HEK293 (cell line): Measurements from ENCODE around the gene ACOX2.
A peak's percentile ranks its signal among the peaks of the same experiment; 100 is the strongest.

Experiments
- CTCF ChIA-PET: fragments of 350-600 bp; formaldehyde crosslinking; extraction: SDS; loops from one replicate; lab custom pipeline; 2021; ENCODE audit warnings: antibody characterized with exemption; lab: Yijun Ruan, JAX
- POLR2A ChIA-PET: fragments of 300-600 bp; formaldehyde crosslinking; extraction: SDS; loops from one replicate; lab custom pipeline; 2020; ENCODE audit warnings: antibody characterized with exemption, inconsistent platforms; lab: Yijun Ruan, JAX
- H3K27ac ChIP-seq: fragments of 200-500 bp; sonication (Bioruptor generic); 2 replicates; pipeline ENCODE4 v1.5.1; 2014; ENCODE audit warnings: low read depth, low read length, control low read depth, inconsistent platforms; ENCODE audit errors: extremely low read depth
- H3K36me3 ChIP-seq, 2 experiments: fragments of 200-500 bp in 1 of 2; sonication (Bioruptor generic) in 1 of 2; 1 replicate in 1 of 2; 2 replicates in 1 of 2; pipeline ENCODE4 v1.5.1; 2014 to 2017; ENCODE audit warnings: inconsistent platforms in 2 of 2, low read length in 2 of 2; ENCODE audit not compliant: control insufficient read depth in 2 of 2, insufficient read depth in 1 of 2
- H3K4me1 ChIP-seq: fragments of 200-500 bp; sonication (Bioruptor generic); 2 replicates; pipeline ENCODE4 v1.5.1; 2014; ENCODE audit warnings: mild to moderate bottlenecking, low read length, inconsistent platforms; ENCODE audit not compliant: control insufficient read depth, insufficient read depth
- H3K4me3 ChIP-seq: 2 replicates; pipeline ENCODE4 v1.5.1; 2011; ENCODE audit warnings: low read depth, mild to moderate bottlenecking, control low read depth, low read length, moderate library complexity
- H3K9me3 ChIP-seq: fragments of 200-500 bp; sonication (Bioruptor generic); 2 replicates; pipeline ENCODE4 v1.5.1; 2014; ENCODE audit warnings: low read depth, low read length, inconsistent platforms; ENCODE audit not compliant: control insufficient read depth, insufficient read depth
- AEBP2 ChIP-seq: fragments of 450-650 bp; formaldehyde crosslinking; IDR thresholded peaks from 2 replicates; pipeline ENCODE4 v1.5.1; 2016; ENCODE audit warnings: missing biosample characterization, missing genetic modification characterization, borderline replicate concordance
- GLIS2 ChIP-seq: fragments of 450-650 bp; formaldehyde crosslinking; IDR thresholded peaks from 2 replicates; pipeline ENCODE4 v1.5.1; 2016; ENCODE audit warnings: missing biosample characterization, missing genetic modification characterization
- KLF10 ChIP-seq: fragments of 450-650 bp; IDR thresholded peaks from 2 replicates; pipeline ENCODE4 v1.5.1; 2018; ENCODE audit warnings: missing biosample characterization, mild to moderate bottlenecking, missing genetic modification characterization
- KLF7 ChIP-seq: fragments of 450-650 bp; formaldehyde crosslinking; IDR thresholded peaks from 2 replicates; pipeline ENCODE4 v1.5.1; 2016; ENCODE audit warnings: missing biosample characterization, missing genetic modification characterization, borderline replicate concordance
- KLF9 ChIP-seq: fragments of 450-650 bp; formaldehyde crosslinking; IDR thresholded peaks from 2 replicates; pipeline ENCODE4 v1.5.1; 2016; ENCODE audit warnings: missing biosample characterization, missing genetic modification characterization, low read depth
- OVOL3 ChIP-seq: fragments of 450-650 bp; formaldehyde crosslinking; IDR thresholded peaks from 2 replicates; pipeline ENCODE4 v1.5.1; 2016; ENCODE audit warnings: missing biosample characterization, missing genetic modification characterization
- PRDM6 ChIP-seq: fragments of 450-650 bp; formaldehyde crosslinking; IDR thresholded peaks from 2 replicates; pipeline ENCODE4 v1.5.1; 2017; ENCODE audit warnings: missing biosample characterization, missing genetic modification characterization
- REPIN1 ChIP-seq: fragments of 450-650 bp; formaldehyde crosslinking; IDR thresholded peaks from 2 replicates; pipeline ENCODE4 v1.5.1; 2017; ENCODE audit warnings: missing biosample characterization, missing genetic modification characterization, low read depth
- REST ChIP-seq: fragments of 450-650 bp; formaldehyde crosslinking; IDR thresholded peaks from 2 replicates; pipeline ENCODE4 v1.5.1; 2016; ENCODE audit warnings: missing biosample characterization, missing genetic modification characterization
- ZBTB20 ChIP-seq: fragments of 450-650 bp; formaldehyde crosslinking; IDR thresholded peaks from 2 replicates; pipeline ENCODE4 v1.5.1; 2016; ENCODE audit warnings: missing biosample characterization, missing genetic modification characterization
- ZFP3 ChIP-seq: fragments of 450-650 bp; formaldehyde crosslinking; IDR thresholded peaks from 2 replicates; pipeline ENCODE4 v1.5.1; 2016; ENCODE audit warnings: low read depth, missing biosample characterization, missing genetic modification characterization
- ZNF155 ChIP-seq: fragments of 450-650 bp; formaldehyde crosslinking; IDR thresholded peaks from 2 replicates; pipeline ENCODE4 v1.5.1; 2016; ENCODE audit warnings: missing biosample characterization, missing genetic modification characterization
- ZNF169 ChIP-seq: fragments of 450-650 bp; formaldehyde crosslinking; IDR thresholded peaks from 2 replicates; pipeline ENCODE4 v1.5.1; 2016; ENCODE audit warnings: missing biosample characterization, missing genetic modification characterization
- ZNF23 ChIP-seq: fragments of 450-650 bp; formaldehyde crosslinking; IDR thresholded peaks from 2 replicates; pipeline ENCODE4 v1.5.1; 2016; ENCODE audit warnings: missing biosample characterization, missing genetic modification characterization, borderline replicate concordance
- ZNF335 ChIP-seq: fragments of 450-650 bp; formaldehyde crosslinking; conservative IDR thresholded peaks from 2 replicates; pipeline ENCODE4 v1.5.1; 2016; ENCODE audit warnings: missing biosample characterization, missing genetic modification characterization
- ZNF514 ChIP-seq: fragments of 450-650 bp; formaldehyde crosslinking; IDR thresholded peaks from 2 replicates; pipeline ENCODE4 v1.5.1; 2016; ENCODE audit warnings: missing biosample characterization, missing genetic modification characterization
- ZNF518A ChIP-seq: fragments of 450-650 bp; formaldehyde crosslinking; conservative IDR thresholded peaks from 2 replicates; pipeline ENCODE4 v1.5.1; 2016; ENCODE audit warnings: low read depth, missing biosample characterization, missing genetic modification characterization
- ZNF629 ChIP-seq: fragments of 450-650 bp; formaldehyde crosslinking; IDR thresholded peaks from 2 replicates; pipeline ENCODE4 v1.5.1; 2017; ENCODE audit warnings: missing biosample characterization, missing genetic modification characterization
- ZNF654 ChIP-seq: fragments of 450-650 bp; formaldehyde crosslinking; IDR thresholded peaks from 2 replicates; pipeline ENCODE4 v1.5.1; 2016; ENCODE audit warnings: low read depth, missing biosample characterization, missing genetic modification characterization
- ZNF664 ChIP-seq: fragments of 450-650 bp; formaldehyde crosslinking; IDR thresholded peaks from 2 replicates; pipeline ENCODE4 v1.5.1; 2016; ENCODE audit warnings: missing biosample characterization, missing genetic modification characterization
- ZNF701 ChIP-seq: fragments of 450-650 bp; formaldehyde crosslinking; IDR thresholded peaks from 2 replicates; pipeline ENCODE4 v1.5.1; 2016; ENCODE audit warnings: missing biosample characterization, missing genetic modification characterization
- ZNF843 ChIP-seq: fragments of 450-650 bp; formaldehyde crosslinking; IDR thresholded peaks from 2 replicates; pipeline ENCODE4 v1.5.1; 2016; ENCODE audit warnings: missing biosample characterization, missing genetic modification characterization
- ZSCAN30 ChIP-seq: fragments of 450-650 bp; IDR thresholded peaks from 2 replicates; pipeline ENCODE4 v1.5.1; 2018; ENCODE audit warnings: missing biosample characterization, mild to moderate bottlenecking, missing genetic modification characterization, moderate library complexity
- TF ChIP-seq, protein P1 (sequence below): fragments of 450-650 bp; formaldehyde crosslinking; IDR thresholded peaks from 2 replicates; pipeline ENCODE4 v1.5.1; 2016; ENCODE audit warnings: missing biosample characterization, missing genetic modification characterization
- TF ChIP-seq, protein P2 (sequence below): fragments of 450-650 bp; formaldehyde crosslinking; IDR thresholded peaks from 2 replicates; pipeline ENCODE4 v1.5.1; 2016; ENCODE audit warnings: missing biosample characterization, missing genetic modification characterization

Gene ACOX2

GRCh38 chr3:58532794-58533220 lies 4.2 kb downstream of the ACOX2 start:
- POLR2A ChIA-PET, result no interaction called here
- CTCF ChIA-PET, result interaction anchor here (0.6 to 1.8 kb wide), 6 partner anchors 41 to 232 kb away, joined by 3 to 12 read pairs (median 4); partner anchors contain the start of gene KCTD6
- H3K36me3 ChIP-seq, result no peaks in the 10 kb centered on the region
- H3K4me1 ChIP-seq, result no peaks in the 10 kb centered on the region
- H3K9me3 ChIP-seq, result no peaks in the 10 kb centered on the region
- no peak overlapping the region for H3K27ac ChIP-seq
- H3K4me3 ChIP-seq, result no peak overlapping the region
- TF ChIP-seq ZBTB20 (tag by site-specific recombination) (no peak), ZNF514 (tag by site-specific recombination) (no peak), KLF7 (tag by site-specific recombination) (no peak), ZNF23 (tag by site-specific recombination) (no peak), ZNF155 (no peak), ZNF654 (peak; percentile 62), REST (no peak), GLIS2 (tag by site-specific recombination) (peak; percentile 49; the same call in 1 of the 2 replicates), KLF10 (tag by site-specific recombination) (peak; percentile 60; the same call in 1 of the 2 replicates), KLF9 (tag by site-specific recombination) (peak; percentile 60), ZNF335 (no peak), ZNF169 (tag by site-specific recombination) (no peak), ZNF629 (no peak), AEBP2 (tag by site-specific recombination) (no peak), PRDM6 (no peak), ZFP3 (tag by site-specific recombination) (no peak), REPIN1 (tag by site-specific recombination) (no peak), ZNF518A (tag by site-specific recombination) (no peak), ZNF701 (tag by site-specific recombination) (no peak), ZNF843 (no peak), ZSCAN30 (tag by site-specific recombination) (no peak), OVOL3 (no peak), ZNF664 (tag by site-specific recombination) (no peak)
- TF ChIP-seq, protein P1, sequence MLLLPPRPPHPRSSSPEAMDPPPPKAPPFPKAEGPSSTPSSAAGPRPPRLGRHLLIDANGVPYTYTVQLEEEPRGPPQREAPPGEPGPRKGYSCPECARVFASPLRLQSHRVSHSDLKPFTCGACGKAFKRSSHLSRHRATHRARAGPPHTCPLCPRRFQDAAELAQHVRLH (tag by site-specific recombination), result no peak
- TF ChIP-seq, protein P2, sequence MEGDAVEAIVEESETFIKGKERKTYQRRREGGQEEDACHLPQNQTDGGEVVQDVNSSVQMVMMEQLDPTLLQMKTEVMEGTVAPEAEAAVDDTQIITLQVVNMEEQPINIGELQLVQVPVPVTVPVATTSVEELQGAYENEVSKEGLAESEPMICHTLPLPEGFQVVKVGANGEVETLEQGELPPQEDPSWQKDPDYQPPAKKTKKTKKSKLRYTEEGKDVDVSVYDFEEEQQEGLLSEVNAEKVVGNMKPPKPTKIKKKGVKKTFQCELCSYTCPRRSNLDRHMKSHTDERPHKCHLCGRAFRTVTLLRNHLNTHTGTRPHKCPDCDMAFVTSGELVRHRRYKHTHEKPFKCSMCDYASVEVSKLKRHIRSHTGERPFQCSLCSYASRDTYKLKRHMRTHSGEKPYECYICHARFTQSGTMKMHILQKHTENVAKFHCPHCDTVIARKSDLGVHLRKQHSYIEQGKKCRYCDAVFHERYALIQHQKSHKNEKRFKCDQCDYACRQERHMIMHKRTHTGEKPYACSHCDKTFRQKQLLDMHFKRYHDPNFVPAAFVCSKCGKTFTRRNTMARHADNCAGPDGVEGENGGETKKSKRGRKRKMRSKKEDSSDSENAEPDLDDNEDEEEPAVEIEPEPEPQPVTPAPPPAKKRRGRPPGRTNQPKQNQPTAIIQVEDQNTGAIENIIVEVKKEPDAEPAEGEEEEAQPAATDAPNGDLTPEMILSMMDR (tag by site-specific recombination), result peak; percentile 74
